Measurements from ENCODE around the gene DCC. TPM values are rescaled to one million over a fixed set of nuclear protein-coding genes. Genes with fewer than 3 reads are reported as not detected.

The DCC gene
- total and polyA plus RNA-seq, 7 experiments from 2014 or later, result not detected

GRCh38 chr18:52888014-52888413, 548.0 kb downstream of the DCC start:
- Histone ChIP-seq H3K9me3 (ENCODE audit: control insufficient read depth in 2 of 3, low read length in 3 of 3) (peaks cover 0 to 6% (median 0%) of the 10 kb centered on the region in 3 experiments), H3K4me3 (ENCODE audit: low read length) (no peak overlapping the region), H3K27ac (ENCODE audit: low read depth, low read length) (no peak overlapping the region), H3K4me1 (ENCODE audit: control insufficient read depth in 2 of 2, insufficient read depth in 2 of 2, low read length in 2 of 2) (no peaks in the 10 kb centered on the region), H3K36me3 (ENCODE audit: control insufficient read depth in 2 of 3, insufficient read depth in 3 of 3, low read length in 3 of 3) (no peaks in the 10 kb centered on the region), H3K27me3 (ENCODE audit: control insufficient read depth in 2 of 2, insufficient read depth in 2 of 2, low read length in 2 of 2) (no peaks in the 10 kb centered on the region)
- no peak for ATAC-seq
- no peaks in the 10 kb centered on the region for H3K4me1 Mint-ChIP-seq
- CTCF ChIA-PET, result no interaction called here
- peaks cover 0 to 20% (median 6%) of the 10 kb centered on the region in 11 donors for H3K9me3 Mint-ChIP-seq
- no peak overlapping the region for H3K27ac Mint-ChIP-seq
- H3K4me3 Mint-ChIP-seq, result no peak overlapping the region
- H3K36me3 Mint-ChIP-seq, result no peaks in the 10 kb centered on the region
- no peaks in the 10 kb centered on the region for H3K27me3 Mint-ChIP-seq
- intact Hi-C loops (cut with micrococcal nuclease), result no loop called here
- POLR2A ChIA-PET, result no interaction called here
- no peak for DNase-seq

- H3K36me3 Mint-ChIP-seq, result no peaks in the 10 kb centered on the region
These were observed 554.8 kb downstream of the DCC start for GRCh38 chr18:52894801-52895200.

GRCh38 chr18:52897611-52898484, 557.9 kb downstream of the DCC start:
- Histone ChIP-seq H3K4me3 (ENCODE audit: low read length) (no peak overlapping the region), H3K27ac (ENCODE audit: low read depth, low read length) (no peak overlapping the region), H3K36me3 (ENCODE audit: control insufficient read depth in 2 of 3, insufficient read depth in 3 of 3, low read length in 3 of 3) (no peaks in the 10 kb centered on the region), H3K27me3 (ENCODE audit: control insufficient read depth in 2 of 2, insufficient read depth in 2 of 2, low read length in 2 of 2) (no peaks in the 10 kb centered on the region), H3K4me1 (ENCODE audit: control insufficient read depth in 2 of 2, insufficient read depth in 2 of 2, low read length in 2 of 2) (no peaks in the 10 kb centered on the region), H3K9me3 (ENCODE audit: control insufficient read depth in 2 of 3, low read length in 3 of 3) (no peaks in the 10 kb centered on the region)
- H3K4me1 Mint-ChIP-seq, result no peaks in the 10 kb centered on the region
- ATAC-seq (no peak), DNase-seq (no peak)
- POLR2A ChIA-PET, result no interaction called here
- H3K36me3 Mint-ChIP-seq, result no peaks in the 10 kb centered on the region
- intact Hi-C loops (cut with micrococcal nuclease), result no loop called here
- no peak overlapping the region for H3K27ac Mint-ChIP-seq
- H3K27me3 Mint-ChIP-seq, result no peaks in the 10 kb centered on the region
- peaks cover 0 to 5% (median 0%) of the 10 kb centered on the region in 11 donors for H3K9me3 Mint-ChIP-seq
- no peak overlapping the region for H3K4me3 Mint-ChIP-seq
- CTCF ChIA-PET, result no interaction called here

More at GRCh38 chr18:52894801-52895200, 554.8 kb downstream of the DCC start:
- no peaks in the 10 kb centered on the region for H3K36me3 ChIP-seq (ENCODE audit: control insufficient read depth in 2 of 3, insufficient read depth in 3 of 3, low read length in 3 of 3)
- no peak for ATAC-seq
- H3K9me3 Mint-ChIP-seq, result peaks cover 0 to 6% (median 0%) of the 10 kb centered on the region in 11 donors
- intact Hi-C loops (cut with micrococcal nuclease), result no loop called here
- H3K4me1 ChIP-seq (ENCODE audit: control insufficient read depth in 2 of 2, insufficient read depth in 2 of 2, low read length in 2 of 2), result no peaks in the 10 kb centered on the region
- no peak overlapping the region for H3K27ac Mint-ChIP-seq
- H3K4me3 ChIP-seq (ENCODE audit: low read length), result no peak overlapping the region
- H3K27me3 ChIP-seq (ENCODE audit: control insufficient read depth in 2 of 2, insufficient read depth in 2 of 2, low read length in 2 of 2), result no peaks in the 10 kb centered on the region
- no peaks in the 10 kb centered on the region for H3K27me3 Mint-ChIP-seq
- H3K9me3 ChIP-seq (ENCODE audit: control insufficient read depth in 2 of 3, low read length in 3 of 3), result no peaks in the 10 kb centered on the region
- no peaks in the 10 kb centered on the region for H3K4me1 Mint-ChIP-seq
- CTCF ChIA-PET, result no interaction called here
- no peak overlapping the region for H3K27ac ChIP-seq (ENCODE audit: low read depth, low read length)
- no peak for DNase-seq
- H3K4me3 Mint-ChIP-seq, result no peak overlapping the region
- POLR2A ChIA-PET, result no interaction called here

GRCh38 chr18:52898485-52899058, 558.6 kb downstream of the DCC start:
- ATAC-seq (no peak), DNase-seq (no peak)
- Histone ChIP-seq H3K4me3 (ENCODE audit: low read length) (no peak overlapping the region), H3K9me3 (ENCODE audit: control insufficient read depth in 2 of 3, low read length in 3 of 3) (no peaks in the 10 kb centered on the region), H3K27me3 (ENCODE audit: control insufficient read depth in 2 of 2, insufficient read depth in 2 of 2, low read length in 2 of 2) (no peaks in the 10 kb centered on the region), H3K36me3 (ENCODE audit: control insufficient read depth in 2 of 3, insufficient read depth in 3 of 3, low read length in 3 of 3) (no peaks in the 10 kb centered on the region), H3K27ac (ENCODE audit: low read depth, low read length) (no peak overlapping the region), H3K4me1 (ENCODE audit: control insufficient read depth in 2 of 2, insufficient read depth in 2 of 2, low read length in 2 of 2) (no peaks in the 10 kb centered on the region)
- POLR2A ChIA-PET, result no interaction called here
- Mint-ChIP-seq H3K36me3 (no peaks in the 10 kb centered on the region), H3K4me3 (no peak overlapping the region), H3K27ac (no peak overlapping the region), H3K27me3 (no peaks in the 10 kb centered on the region), H3K4me1 (no peaks in the 10 kb centered on the region), H3K9me3 (peaks cover 0 to 5% (median 0%) of the 10 kb centered on the region in 11 donors)
- CTCF ChIA-PET, result no interaction called here
- intact Hi-C loops (cut with micrococcal nuclease), result no loop called here

DNA sequence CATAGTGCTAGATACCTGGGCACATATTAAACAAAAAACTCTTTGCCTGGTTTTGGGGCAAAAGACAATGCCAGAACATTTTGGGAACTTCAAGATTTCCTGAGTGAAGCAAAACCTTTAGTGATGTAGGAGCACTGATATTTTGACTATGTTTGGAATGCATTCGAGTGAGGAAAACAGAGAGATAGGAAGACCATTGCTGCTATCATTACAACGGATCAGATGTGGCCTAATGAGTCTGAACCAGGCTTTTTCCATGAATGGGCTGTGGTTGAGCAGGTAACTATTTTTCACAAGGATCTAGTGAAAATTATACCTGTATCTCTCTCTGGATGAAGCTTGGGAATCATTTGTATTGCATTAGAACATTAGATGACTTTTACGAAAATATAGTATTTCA, 562.2 kb downstream of the DCC start:
- Mint-ChIP-seq H3K27ac (no peak overlapping the region), H3K36me3 (no peaks in the 10 kb centered on the region), H3K9me3 (peaks cover 0 to 2% (median 0%) of the 10 kb centered on the region in 11 donors), H3K27me3 (no peaks in the 10 kb centered on the region), H3K4me3 (no peak overlapping the region), H3K4me1 (no peaks in the 10 kb centered on the region)
- ChIA-PET CTCF (no interaction called here), POLR2A (no interaction called here)
- DNase-seq (no peak), ATAC-seq (no peak)
- H3K36me3 ChIP-seq (ENCODE audit: control insufficient read depth in 2 of 3, insufficient read depth in 3 of 3, low read length in 3 of 3), result no peaks in the 10 kb centered on the region
- intact Hi-C loops (cut with micrococcal nuclease), result no loop called here
- H3K4me1 ChIP-seq (ENCODE audit: control insufficient read depth in 2 of 2, insufficient read depth in 2 of 2, low read length in 2 of 2), result no peaks in the 10 kb centered on the region
- no peaks in the 10 kb centered on the region for H3K9me3 ChIP-seq (ENCODE audit: control insufficient read depth in 2 of 3, low read length in 3 of 3)
- no peaks in the 10 kb centered on the region for H3K27me3 ChIP-seq (ENCODE audit: control insufficient read depth in 2 of 2, insufficient read depth in 2 of 2, low read length in 2 of 2)
- H3K4me3 ChIP-seq (ENCODE audit: low read length), result no peak overlapping the region
- no peak overlapping the region for H3K27ac ChIP-seq (ENCODE audit: low read depth, low read length)

DNA sequence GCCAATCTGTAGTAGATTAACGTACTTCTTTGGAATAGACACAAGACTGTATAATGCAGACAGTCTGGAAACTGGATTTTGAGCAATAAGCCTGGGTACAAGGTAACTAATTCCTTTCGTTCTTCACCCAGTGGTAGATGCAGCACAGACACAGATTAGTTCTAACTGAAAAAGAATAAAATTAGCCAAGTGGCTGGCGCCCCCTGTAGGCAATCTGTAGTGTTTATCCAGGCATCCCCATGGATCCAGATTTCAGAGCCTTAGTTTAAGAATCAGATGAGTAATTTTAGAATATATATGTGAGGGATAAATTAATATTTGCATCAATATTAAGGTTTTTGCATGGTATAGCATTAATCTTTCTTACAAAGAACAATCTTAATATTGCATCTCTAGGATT, 563.9 kb downstream of the DCC start:
- intact Hi-C loops (cut with micrococcal nuclease), result no loop called here
- H3K4me1 ChIP-seq (ENCODE audit: control insufficient read depth in 2 of 2, insufficient read depth in 2 of 2, low read length in 2 of 2), result no peaks in the 10 kb centered on the region
- ChIA-PET POLR2A (no interaction called here), CTCF (no interaction called here)
- H3K27me3 Mint-ChIP-seq, result no peaks in the 10 kb centered on the region
- no peaks in the 10 kb centered on the region for H3K27me3 ChIP-seq (ENCODE audit: control insufficient read depth in 2 of 2, insufficient read depth in 2 of 2, low read length in 2 of 2)
- H3K27ac ChIP-seq (ENCODE audit: low read depth, low read length), result no peak overlapping the region
- no peak overlapping the region for H3K4me3 ChIP-seq (ENCODE audit: low read length)
- H3K9me3 ChIP-seq (ENCODE audit: control insufficient read depth in 2 of 3, low read length in 3 of 3), result no peaks in the 10 kb centered on the region
- H3K36me3 Mint-ChIP-seq, result no peaks in the 10 kb centered on the region
- H3K9me3 Mint-ChIP-seq, result peaks cover 0 to 5% (median 0%) of the 10 kb centered on the region in 11 donors
- H3K36me3 ChIP-seq (ENCODE audit: control insufficient read depth in 2 of 3, insufficient read depth in 3 of 3, low read length in 3 of 3), result no peaks in the 10 kb centered on the region
- DNase-seq (no peak), ATAC-seq (no peak)
- H3K4me3 Mint-ChIP-seq, result no peak overlapping the region
- no peak overlapping the region for H3K27ac Mint-ChIP-seq
- H3K4me1 Mint-ChIP-seq, result no peaks in the 10 kb centered on the region

All from naive thymus-derived CD4-positive, alpha-beta T cell (primary cell).